ENCODE data around the gene GATA5. TPM values are rescaled to one million over a fixed set of nuclear protein-coding genes. Genes with fewer than 3 reads are reported as not detected.

GATA5 gene
- total RNA-seq, 1 experiment from 2014 or later, result not detected

- TF ChIP-seq, protein P1, sequence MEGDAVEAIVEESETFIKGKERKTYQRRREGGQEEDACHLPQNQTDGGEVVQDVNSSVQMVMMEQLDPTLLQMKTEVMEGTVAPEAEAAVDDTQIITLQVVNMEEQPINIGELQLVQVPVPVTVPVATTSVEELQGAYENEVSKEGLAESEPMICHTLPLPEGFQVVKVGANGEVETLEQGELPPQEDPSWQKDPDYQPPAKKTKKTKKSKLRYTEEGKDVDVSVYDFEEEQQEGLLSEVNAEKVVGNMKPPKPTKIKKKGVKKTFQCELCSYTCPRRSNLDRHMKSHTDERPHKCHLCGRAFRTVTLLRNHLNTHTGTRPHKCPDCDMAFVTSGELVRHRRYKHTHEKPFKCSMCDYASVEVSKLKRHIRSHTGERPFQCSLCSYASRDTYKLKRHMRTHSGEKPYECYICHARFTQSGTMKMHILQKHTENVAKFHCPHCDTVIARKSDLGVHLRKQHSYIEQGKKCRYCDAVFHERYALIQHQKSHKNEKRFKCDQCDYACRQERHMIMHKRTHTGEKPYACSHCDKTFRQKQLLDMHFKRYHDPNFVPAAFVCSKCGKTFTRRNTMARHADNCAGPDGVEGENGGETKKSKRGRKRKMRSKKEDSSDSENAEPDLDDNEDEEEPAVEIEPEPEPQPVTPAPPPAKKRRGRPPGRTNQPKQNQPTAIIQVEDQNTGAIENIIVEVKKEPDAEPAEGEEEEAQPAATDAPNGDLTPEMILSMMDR (IDR thresholded peaks at IDR 0.05; ENCODE audit: unreplicated experiment), result peak; percentile 99
- DNase-seq, result peak; percentile 66
- H3K27ac Mint-ChIP-seq (ENCODE audit: unreplicated experiment), result no peak overlapping the region
- CTCF ChIA-PET, result no interaction called here
- peaks cover 16% of the 10 kb centered on the region for H3K36me3 Mint-ChIP-seq (ENCODE audit: insufficient read depth, unreplicated experiment)
- BruUV-seq (replicated peaks), result no TSS peak
- H3K4me1 Mint-ChIP-seq (ENCODE audit: low read depth, unreplicated experiment), result peaks cover 18% of the 10 kb centered on the region
- intact Hi-C loops (cut with micrococcal nuclease; ENCODE audit: unreplicated experiment), result loop anchor here (2.0 kb wide), 1 partner anchor 70 kb away; the partner anchor contains the start of gene RBBP8NL
- peaks cover 4% of the 10 kb centered on the region for H3K9me3 Mint-ChIP-seq (ENCODE audit: low read depth, unreplicated experiment)
- H3K4me3 Mint-ChIP-seq (ENCODE audit: low read depth, unreplicated experiment), result no peak overlapping the region
- H3K27me3 Mint-ChIP-seq (ENCODE audit: unreplicated experiment), result peaks cover 43% of the 10 kb centered on the region
Observed at GRCh38 chr20:62496568-62497218, 20.9 kb upstream of the GATA5 start.

GRCh38 chr20:62495749-62496567, 20.2 kb upstream of the GATA5 start:
- H3K27me3 Mint-ChIP-seq (ENCODE audit: unreplicated experiment), result peaks cover 50% of the 10 kb centered on the region
- BruUV-seq (replicated peaks), result no TSS peak
- TF ChIP-seq, protein P1 (IDR thresholded peaks at IDR 0.05; ENCODE audit: unreplicated experiment), result no peak
- H3K27ac Mint-ChIP-seq (ENCODE audit: unreplicated experiment), result no peak overlapping the region
- intact Hi-C loops (cut with micrococcal nuclease; ENCODE audit: unreplicated experiment), result loop anchor here (2.0 kb wide), 1 partner anchor 69 kb away; the partner anchor contains the start of gene RBBP8NL
- no peak for DNase-seq
- no peak overlapping the region for H3K4me3 Mint-ChIP-seq (ENCODE audit: low read depth, unreplicated experiment)
- peaks cover 16% of the 10 kb centered on the region for H3K36me3 Mint-ChIP-seq (ENCODE audit: insufficient read depth, unreplicated experiment)
- H3K4me1 Mint-ChIP-seq (ENCODE audit: low read depth, unreplicated experiment), result peaks cover 10% of the 10 kb centered on the region
- CTCF ChIA-PET, result interaction anchor here (0.5 to 1.8 kb wide), 3 partner anchors 15 to 86 kb away, joined by 6 to 13 read pairs (median 9); no protein-coding TSS in a partner anchor
- H3K9me3 Mint-ChIP-seq (ENCODE audit: low read depth, unreplicated experiment), result peaks cover 4% of the 10 kb centered on the region

DNA sequence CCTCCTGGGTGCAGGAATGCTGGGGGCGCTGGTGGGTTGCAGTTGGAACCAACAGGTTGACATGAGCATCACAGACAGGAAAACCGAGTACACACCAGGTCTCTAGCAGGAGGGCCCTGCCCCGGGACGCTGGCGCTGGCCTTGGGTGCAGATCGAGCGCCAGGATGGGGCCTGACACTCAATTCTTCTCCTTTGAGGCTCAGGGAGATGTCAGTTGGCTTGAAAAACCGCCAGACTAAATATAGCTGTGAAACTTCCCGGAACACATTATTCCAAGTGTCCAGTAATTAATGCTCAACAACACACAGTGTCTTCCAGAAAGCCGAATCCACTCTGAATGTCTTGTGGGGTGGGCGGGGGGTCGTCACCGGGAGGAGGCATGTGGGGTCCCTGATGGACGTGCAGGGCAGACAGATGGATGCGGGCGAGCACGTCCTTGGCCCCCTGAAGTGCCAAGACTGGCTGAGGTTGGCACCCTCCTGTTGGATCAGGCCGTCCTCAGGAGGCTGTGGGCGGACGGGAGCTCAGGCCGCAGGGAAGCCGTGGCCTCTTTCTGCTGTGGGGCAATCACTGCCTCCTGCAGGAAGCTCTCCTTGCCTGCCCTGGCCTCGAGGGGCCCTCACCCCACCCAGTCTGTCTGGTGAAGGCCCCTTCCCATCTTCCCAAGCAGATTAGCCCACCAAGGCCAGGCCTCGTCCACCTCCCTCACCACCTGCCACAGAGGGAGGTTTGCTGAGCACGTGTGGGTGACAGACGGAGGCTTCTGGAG, 19.4 kb upstream of the GATA5 start:
- BruUV-seq (replicated peaks), result no TSS peak
- CTCF ChIA-PET, result interaction anchor here (0.5 to 2.7 kb wide), 5 partner anchors 13 to 329 kb away, joined by 4 to 14 read pairs (median 9); no protein-coding TSS in a partner anchor
- Mint-ChIP-seq H3K27me3 (ENCODE audit: unreplicated experiment) (peaks cover 56% of the 10 kb centered on the region), H3K27ac (ENCODE audit: unreplicated experiment) (no peak overlapping the region), H3K36me3 (ENCODE audit: insufficient read depth, unreplicated experiment) (peaks cover 13% of the 10 kb centered on the region), H3K4me3 (ENCODE audit: low read depth, unreplicated experiment) (no peak overlapping the region), H3K9me3 (ENCODE audit: low read depth, unreplicated experiment) (no peaks in the 10 kb centered on the region), H3K4me1 (ENCODE audit: low read depth, unreplicated experiment) (peaks cover 2% of the 10 kb centered on the region)
- intact Hi-C loops (cut with micrococcal nuclease; ENCODE audit: unreplicated experiment), result no loop called here
- no peak for DNase-seq
- TF ChIP-seq, protein P1 (IDR thresholded peaks at IDR 0.05; ENCODE audit: unreplicated experiment), result no peak

- no peak overlapping the region for H3K27ac Mint-ChIP-seq (ENCODE audit: unreplicated experiment)
- H3K27me3 Mint-ChIP-seq (ENCODE audit: unreplicated experiment), result peaks cover 58% of the 10 kb centered on the region
- TF ChIP-seq, protein P1 (IDR thresholded peaks at IDR 0.05; ENCODE audit: unreplicated experiment), result no peak
- peaks cover 9% of the 10 kb centered on the region for H3K36me3 Mint-ChIP-seq (ENCODE audit: insufficient read depth, unreplicated experiment)
- CTCF ChIA-PET, result interaction anchor here (1.8 to 2.7 kb wide), 2 partner anchors 12 to 84 kb away, joined by 9 to 14 read pairs; no protein-coding TSS in a partner anchor
- H3K4me3 Mint-ChIP-seq (ENCODE audit: low read depth, unreplicated experiment), result no peak overlapping the region
- intact Hi-C loops (cut with micrococcal nuclease; ENCODE audit: unreplicated experiment), result no loop called here
- H3K4me1 Mint-ChIP-seq (ENCODE audit: low read depth, unreplicated experiment), result no peaks in the 10 kb centered on the region
- no TSS peak for BruUV-seq (replicated peaks)
- DNase-seq, result no peak
- H3K9me3 Mint-ChIP-seq (ENCODE audit: low read depth, unreplicated experiment), result no peaks in the 10 kb centered on the region
Observed at GRCh38 chr20:62494537-62494936, 18.7 kb upstream of the GATA5 start.
